ENCODE measurements around the gene HCFC1. TPM values are rescaled to one million over a fixed set of nuclear protein-coding genes. Genes with fewer than 3 reads are reported as not detected.
A peak's percentile ranks its signal among the peaks of the same experiment; 100 is the strongest.

HCFC1 gene
- total and polyA plus RNA-seq, 2 of the 8 experiments (the other 6 are each of a cell fraction or from before 2014, with no cell fraction given) = 24.9 to 117 TPM

- no peak overlapping the region for H4K91ac ChIP-seq (replicated peaks; ENCODE audit: insufficient read length, low read length)
- H2AFZ ChIP-seq (ENCODE audit: low read length) = no peak overlapping the region
- H3K4me3 ChIP-seq (ENCODE audit: extremely low read depth in 1 of 4, insufficient read depth in 2 of 4, low read depth in 3 of 4, low read length in 4 of 4) = no peak overlapping the region
- no peak overlapping the region for H2AK5ac ChIP-seq (ENCODE audit: low read depth, low read length)
- POLR2A ChIA-PET (ENCODE audit: partially characterized antibody) = interaction anchor here (0.9 to 2.9 kb wide), 6 partner anchors 10 to 83 kb away, joined by 3 to 15 read pairs (median 4); partner anchors contain the start of gene HCFC1
- H4K5ac ChIP-seq (ENCODE audit: insufficient read length, low read depth, low read length) = no peak overlapping the region
- H3K27ac ChIP-seq (ENCODE audit: low read depth, low read length) = no peak overlapping the region
- no peak overlapping the region for H3K4ac ChIP-seq (replicated peaks; ENCODE audit: insufficient read length, low read depth, low read length)
- no peak overlapping the region for H3K23ac ChIP-seq (ENCODE audit: insufficient read length)
- no peak overlapping the region for H2BK5ac ChIP-seq (ENCODE audit: low read depth, low read length)
- no peak overlapping the region for H3K4me2 ChIP-seq (ENCODE audit: insufficient read depth in 1 of 2, low read depth in 2 of 2, low read length in 2 of 2)
- no peaks in the 10 kb centered on the region for H3K79me2 ChIP-seq (ENCODE audit: control insufficient read depth in 1 of 2, insufficient read depth in 2 of 2, low read length in 2 of 2)
- CTCF ChIA-PET (ENCODE audit: partially characterized antibody) = interaction anchor here (1.0 to 4.1 kb wide), 4 partner anchors 15 to 50 kb away, joined by 4 to 29 read pairs (median 4); no protein-coding TSS in a partner anchor
- no peak overlapping the region for H3K14ac ChIP-seq (ENCODE audit: insufficient read length)
- H2BK120ac ChIP-seq (replicated peaks; ENCODE audit: low read depth, low read length) = no peak overlapping the region
- no peaks in the 10 kb centered on the region for H3K23me2 ChIP-seq (ENCODE audit: low read depth, low read length)
- no peak overlapping the region for H2BK20ac ChIP-seq (ENCODE audit: low read length)
- no peak overlapping the region for H2BK12ac ChIP-seq (ENCODE audit: low read depth, low read length)
- no peak overlapping the region for H3K9ac ChIP-seq (replicated peaks in 1 of 4; ENCODE audit: extremely low read depth in 1 of 4, low read depth in 3 of 4, low read length in 3 of 4)
- no peaks in the 10 kb centered on the region for H4K20me1 ChIP-seq (replicated peaks in 1 of 2; ENCODE audit: control insufficient read depth in 1 of 2, insufficient read depth in 2 of 2, low read length in 2 of 2)
- peak; percentile 7 for FAIRE-seq
- H3K27me3 ChIP-seq (replicated peaks in 1 of 4; ENCODE audit: control insufficient read depth in 3 of 4, extremely low read depth in 1 of 4, insufficient read depth in 3 of 4, low read length in 3 of 4) = no peaks in the 10 kb centered on the region
- no peaks in the 10 kb centered on the region for H3K79me1 ChIP-seq (ENCODE audit: low read depth, low read length)
- H3K9me3 ChIP-seq (ENCODE audit: insufficient read depth in 2 of 2, low read depth in 1 of 2, low read length in 1 of 2) = no peaks in the 10 kb centered on the region
- H3K18ac ChIP-seq (ENCODE audit: extremely low read depth, low read length) = no peak overlapping the region
- H3K4me1 ChIP-seq (replicated peaks in 1 of 4; ENCODE audit: control insufficient read depth in 3 of 4, insufficient read depth in 4 of 4, low read length in 3 of 4) = peaks cover 0 to 7% (median 3%) of the 10 kb centered on the region in 4 experiments; a peak in 2 of 7 replicates
- 93% methylated on average over 9 of the region's 18 CpGs; no CpG with 5 or more reads in 1 of the 2 experiments for WGBS, 2 experiments (ENCODE audit: extremely low coverage in 1 of 2, insufficient coverage in 1 of 2, insufficient read length in 1 of 2, insufficient replicate concordance in 2 of 2, low coverage in 1 of 2, low lambda C conversion rate in 2 of 2, missing lambda C conversion rate in 1 of 2)
- no peak overlapping the region for H4K8ac ChIP-seq (ENCODE audit: extremely low read depth, insufficient read depth, low read length)
- H3K36me3 ChIP-seq (ENCODE audit: control insufficient read depth in 2 of 4, insufficient read depth in 4 of 4, low read length in 3 of 4) = peaks cover 0 to 5% (median 4%) of the 10 kb centered on the region in 4 experiments; a peak in 3 of 8 replicates
- DNase-seq (ENCODE audit: low read depth in 1 of 2, low spot score in 2 of 2) = no peak
- H2BK15ac ChIP-seq (ENCODE audit: low read length) = no peak overlapping the region
- no peak overlapping the region for H3K56ac ChIP-seq (replicated peaks; ENCODE audit: insufficient read length, low read depth, low read length)
- TF ChIP-seq RFX5 (IDR thresholded peaks at IDR 0.05; ENCODE audit: borderline replicate concordance, low read depth, low read length) (no peak), JUN (IDR thresholded peaks at IDR 0.05; ENCODE audit: low read depth, low read length) (no peak), GTF2F1 (IDR thresholded peaks at IDR 0.05; ENCODE audit: borderline replicate concordance, low read depth, low read length) (no peak), TAF7 (optimal IDR thresholded peaks at IDR 0.05; ENCODE audit: borderline replicate concordance, low read depth, low read length) (no peak), CTBP2 (IDR thresholded peaks at IDR 0.05; ENCODE audit: borderline replicate concordance, insufficient read depth, insufficient read length, low read length) (no peak), EZH2 (IDR thresholded peaks at IDR 0.05; ENCODE audit: low read depth, low read length, severe bottlenecking) (no peak), ASH2L (IDR thresholded peaks at IDR 0.05; ENCODE audit: low read length) (no peak), TBP (IDR thresholded peaks at IDR 0.05; ENCODE audit: low read depth, low read length) (no peak), TCF12 (IDR thresholded peaks at IDR 0.05; ENCODE audit: low read depth, low read length) (no peak), BCL11A (IDR thresholded peaks at IDR 0.05; ENCODE audit: low read depth in 2 of 2, low read length in 2 of 2) (no peak), CHD1 (IDR thresholded peaks at IDR 0.05; ENCODE audit: low read depth, low read length) (no peak), SIRT6 (IDR thresholded peaks at IDR 0.05; ENCODE audit: low read length) (no peak)
Observed at GRCh38 chrX:154011376-154012335, 40.0 kb upstream of the HCFC1 start.
